Measurements from ENCODE around the gene ABCG1.

- TF ChIP-seq CTCF (conservative IDR thresholded peaks at IDR 0.05 in 1 of 2, IDR thresholded peaks at IDR 0.05 in 1 of 2; ENCODE audit: low read depth in 1 of 2, low read length in 2 of 2) (no peak), EZH2 (IDR thresholded peaks at IDR 0.05; ENCODE audit: low read length, missing control alignments) (no peak)
Observed at GRCh38 chr21:42302076-42302650, 83.2 kb downstream of the ABCG1 start.
